DND-41 (cell line): ENCODE results near the gene LETM1.

Source experiments
- ATAC-seq: fragments of 200-7000 bp; cut with Tn5 transposase; 3 replicates; pipeline ENCODE4 v1.9.1; 2021; ENCODE audit warnings: low read depth; ENCODE audit not compliant: insufficient read depth
- DNase-seq: peaks from one replicate; pipeline ENCODE4 v3.0.0-alpha.2; 2020
- H2AFZ ChIP-seq: 2 replicates; pipeline ENCODE4 v1.6.0; 2012; ENCODE audit warnings: low read depth, low read length
- H3K27ac ChIP-seq: 2 replicates; pipeline ENCODE4 v1.5.1; 2012; ENCODE audit warnings: low read length, inconsistent platforms
- H3K27me3 ChIP-seq: fragments of 200-600 bp; sonication (generic); 2 replicates; pipeline ENCODE4 v1.6.0; 2012; ENCODE audit warnings: low read length, mild to moderate bottlenecking, inconsistent platforms; ENCODE audit not compliant: insufficient read depth, poor library complexity
- H3K36me3 ChIP-seq: 2 replicates; pipeline ENCODE4 v1.5.1; 2012; ENCODE audit warnings: low read length, inconsistent platforms; ENCODE audit not compliant: insufficient read depth
- H3K4me1 ChIP-seq: 2 replicates; pipeline ENCODE4 v1.5.1; 2012; ENCODE audit warnings: mild to moderate bottlenecking, low read length; ENCODE audit not compliant: insufficient read depth
- H3K4me2 ChIP-seq: 2 replicates; pipeline ENCODE4 v1.6.0; 2012; ENCODE audit warnings: mild to moderate bottlenecking, moderate library complexity, low read length, inconsistent platforms; ENCODE audit not compliant: insufficient read depth
- H3K4me3 ChIP-seq, 2 experiments: fragments of 200-600 bp in 1 of 2; shearing (Covaris generic) in 1 of 2; 2 replicates each; pipeline ENCODE4 v1.5.1; 2012 to 2016; ENCODE audit warnings: inconsistent platforms in 2 of 2, low read length in 2 of 2, mild to moderate bottlenecking in 2 of 2, low read depth in 1 of 2, moderate library complexity in 1 of 2
- H3K79me2 ChIP-seq: 2 replicates; pipeline ENCODE4 v1.6.0; 2012; ENCODE audit warnings: low read length, inconsistent platforms; ENCODE audit not compliant: insufficient read depth
- H3K9ac ChIP-seq: 2 replicates; pipeline ENCODE4 v1.6.0; 2012; ENCODE audit warnings: low read depth, mild to moderate bottlenecking, inconsistent platforms, low read length, moderate library complexity
- H3K9me3 ChIP-seq: 2 replicates; pipeline ENCODE4 v1.5.1; 2012; ENCODE audit warnings: low read length, moderate library complexity, mild to moderate bottlenecking, inconsistent platforms; ENCODE audit not compliant: insufficient read depth, severe bottlenecking
- H4K20me1 ChIP-seq: 2 replicates; pipeline ENCODE4 v1.6.0; 2012; ENCODE audit warnings: low read length; ENCODE audit not compliant: insufficient read depth
- EZH2 ChIP-seq: IDR thresholded peaks from 3 replicates; pipeline ENCODE4 v1.6.1; 2012; ENCODE audit warnings: borderline replicate concordance, low read depth, mild to moderate bottlenecking, moderate library complexity, low read length, inconsistent platforms; ENCODE audit not compliant: severe bottlenecking
- TF ChIP-seq, protein P1 (sequence below): IDR thresholded peaks from 2 replicates; pipeline ENCODE4 v1.5.1; 2012; ENCODE audit warnings: borderline replicate concordance, low read length, moderate library complexity, mild to moderate bottlenecking; ENCODE audit not compliant: poor library complexity, severe bottlenecking; ENCODE audit errors: extremely low read depth

The LETM1 gene

DNA sequence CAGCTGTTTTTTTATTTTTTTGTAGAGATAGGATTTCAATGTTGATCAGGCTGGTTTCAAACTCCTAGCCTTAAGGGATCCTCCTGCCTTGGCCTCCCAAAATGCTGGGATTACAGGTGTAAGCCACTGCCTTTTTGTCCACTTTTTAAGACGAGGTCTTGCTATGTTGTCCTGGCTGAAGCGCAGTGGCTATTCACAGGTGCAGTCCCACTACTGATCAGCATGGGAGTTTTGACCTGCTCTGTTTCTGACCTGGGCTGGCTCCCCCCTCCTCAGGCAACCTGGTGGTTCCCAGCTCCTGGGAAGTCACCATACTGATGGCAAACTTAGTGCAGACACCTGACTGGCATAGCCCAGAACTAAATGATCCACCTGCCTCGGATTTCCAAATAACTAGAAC, 13.0 kb upstream of the LETM1 start:
- Histone ChIP-seq H3K27ac (no peak overlapping the region), H3K4me2 (no peak overlapping the region), H3K4me1 (peaks cover 31% of the 10 kb centered on the region), H2AFZ (no peak overlapping the region), H3K9ac (no peak overlapping the region), H3K4me3 (no peak overlapping the region), H4K20me1 (peaks cover 19% of the 10 kb centered on the region; the same call in 1 of the 2 replicates), H3K79me2 (peaks cover 36% of the 10 kb centered on the region), H3K36me3 (peaks cover 19% of the 10 kb centered on the region), H3K27me3 (peaks cover 2% of the 10 kb centered on the region), H3K9me3 (no peaks in the 10 kb centered on the region)
- TF ChIP-seq, protein P1, sequence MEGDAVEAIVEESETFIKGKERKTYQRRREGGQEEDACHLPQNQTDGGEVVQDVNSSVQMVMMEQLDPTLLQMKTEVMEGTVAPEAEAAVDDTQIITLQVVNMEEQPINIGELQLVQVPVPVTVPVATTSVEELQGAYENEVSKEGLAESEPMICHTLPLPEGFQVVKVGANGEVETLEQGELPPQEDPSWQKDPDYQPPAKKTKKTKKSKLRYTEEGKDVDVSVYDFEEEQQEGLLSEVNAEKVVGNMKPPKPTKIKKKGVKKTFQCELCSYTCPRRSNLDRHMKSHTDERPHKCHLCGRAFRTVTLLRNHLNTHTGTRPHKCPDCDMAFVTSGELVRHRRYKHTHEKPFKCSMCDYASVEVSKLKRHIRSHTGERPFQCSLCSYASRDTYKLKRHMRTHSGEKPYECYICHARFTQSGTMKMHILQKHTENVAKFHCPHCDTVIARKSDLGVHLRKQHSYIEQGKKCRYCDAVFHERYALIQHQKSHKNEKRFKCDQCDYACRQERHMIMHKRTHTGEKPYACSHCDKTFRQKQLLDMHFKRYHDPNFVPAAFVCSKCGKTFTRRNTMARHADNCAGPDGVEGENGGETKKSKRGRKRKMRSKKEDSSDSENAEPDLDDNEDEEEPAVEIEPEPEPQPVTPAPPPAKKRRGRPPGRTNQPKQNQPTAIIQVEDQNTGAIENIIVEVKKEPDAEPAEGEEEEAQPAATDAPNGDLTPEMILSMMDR = no peak
- no peak for TF ChIP-seq EZH2
- DNase-seq (no peak), ATAC-seq (no peak)

DNA sequence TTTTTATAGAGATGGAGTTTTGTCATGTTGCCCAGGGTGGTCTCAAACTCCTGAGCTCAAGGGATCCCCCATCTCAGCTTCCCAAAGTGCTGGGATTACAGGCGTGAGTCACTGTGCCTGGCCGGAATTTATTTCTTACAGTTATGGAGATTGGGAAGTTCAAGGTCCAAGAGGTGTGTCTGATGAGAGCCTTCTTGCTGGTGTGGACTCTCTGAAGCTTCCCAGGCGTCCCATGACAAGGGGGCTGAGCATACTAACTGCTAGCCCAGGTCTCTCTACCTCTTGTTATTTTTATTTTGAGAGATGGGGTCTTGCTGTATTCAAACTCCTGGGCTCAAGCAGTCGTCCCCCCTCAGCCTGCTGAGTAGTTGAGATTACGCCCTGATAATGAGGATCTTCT, 12.3 kb upstream of the LETM1 start:
- H3K79me2 ChIP-seq = peaks cover 29% of the 10 kb centered on the region
- H3K4me2 ChIP-seq = no peak overlapping the region
- ATAC-seq (no peak), DNase-seq (no peak)
- no peaks in the 10 kb centered on the region for H3K9me3 ChIP-seq
- TF ChIP-seq, protein P1 = no peak
- no peak for TF ChIP-seq EZH2
- H3K36me3 ChIP-seq = peaks cover 15% of the 10 kb centered on the region
- peaks cover 25% of the 10 kb centered on the region for H3K4me1 ChIP-seq
- peaks cover 2% of the 10 kb centered on the region for H3K27me3 ChIP-seq
- no peak overlapping the region for H3K4me3 ChIP-seq
- no peak overlapping the region for H3K9ac ChIP-seq
- no peak overlapping the region for H3K27ac ChIP-seq
- peaks cover 13% of the 10 kb centered on the region; the same call in 1 of the 2 replicates for H4K20me1 ChIP-seq
- H2AFZ ChIP-seq = no peak overlapping the region

DNA sequence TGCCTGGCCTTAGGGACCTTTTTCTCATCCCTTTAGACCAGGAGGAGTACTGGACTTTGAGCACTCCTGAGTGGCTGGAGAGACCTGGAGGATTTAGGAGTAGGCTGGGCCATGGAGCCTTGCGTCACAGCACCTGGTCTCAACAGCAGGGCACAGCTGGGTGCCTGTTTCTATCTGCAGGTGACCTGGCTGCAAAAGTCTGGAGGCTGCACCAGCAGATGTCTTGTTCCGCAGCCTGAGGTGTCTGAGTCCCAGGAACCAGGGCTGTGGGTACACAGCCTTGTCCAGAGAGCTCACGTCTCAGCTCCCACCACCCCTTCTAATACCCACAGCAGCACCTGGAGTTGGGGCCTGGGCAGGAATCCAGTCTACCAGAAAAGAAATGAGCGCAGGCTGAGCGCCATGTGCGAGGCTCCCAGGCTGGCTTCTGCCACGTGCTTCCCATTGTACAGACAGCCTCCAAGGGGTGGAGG, 10.3 kb upstream of the LETM1 start:
- TF ChIP-seq, protein P1 = no peak
- no peak for TF ChIP-seq EZH2
- Histone ChIP-seq H3K9me3 (no peaks in the 10 kb centered on the region), H3K9ac (no peak overlapping the region), H3K79me2 (peaks cover 9% of the 10 kb centered on the region), H3K4me3 (no peak overlapping the region), H4K20me1 (0 out of 2 replicates have a peak, but pooled peaks cover under 1% of the 10 kb centered on the region), H2AFZ (no peak overlapping the region), H3K4me2 (no peak overlapping the region), H3K27me3 (peaks cover 2% of the 10 kb centered on the region), H3K27ac (no peak overlapping the region), H3K36me3 (no peaks in the 10 kb centered on the region; the same call in 1 of the 2 replicates), H3K4me1 (peaks cover 14% of the 10 kb centered on the region)
- ATAC-seq (no peak), DNase-seq (no peak)
